GM12892 (cell line): ENCODE measurements around the gene ALG3.
A peak's percentile ranks its signal among the peaks of the same experiment; 100 is the strongest.

Experiments
- DNase-seq: peaks from one replicate; pipeline ENCODE4 v3.0.0; 2011; ENCODE audit not compliant: insufficient read length
- FAIRE-seq: peaks from 2 replicates; lab custom pipeline; 2011; peaks lifted over from hg19 to GRCh38; lab: Jason Lieb, UNC
- POLR2A ChIP-seq: IDR thresholded peaks from 2 replicates; pipeline ENCODE4 v1.6.1; 2011; ENCODE audit warnings: low read depth, low read length, control low read depth
- POLR2AphosphoS5 ChIP-seq: IDR thresholded peaks from 2 replicates; pipeline ENCODE4 v1.6.1; 2011; ENCODE audit warnings: low read depth, low read length, control low read depth
- TAF1 ChIP-seq: IDR thresholded peaks from 2 replicates; pipeline ENCODE4 v1.6.1; 2011; ENCODE audit warnings: low read depth, mild to moderate bottlenecking, control low read depth, low read length, borderline replicate concordance

ALG3 gene

GRCh38 chr3:184258926-184259325, 10.2 kb upstream of the ALG3 start:
- TF ChIP-seq POLR2A (no peak), POLR2AphosphoS5 (no peak), TAF1 (no peak)
- FAIRE-seq (no peak), DNase-seq (no peak)

GRCh38 chr3:184257083-184257915, 8.5 kb upstream of the ALG3 start:
- no peak for TF ChIP-seq TAF1
- no peak for TF ChIP-seq POLR2AphosphoS5
- TF ChIP-seq POLR2A = no peak
- no peak for FAIRE-seq
- no peak for DNase-seq

GRCh38 chr3:184255291-184256039, 6.7 kb upstream of the ALG3 start:
- FAIRE-seq (no peak), DNase-seq (no peak)
- no peak for TF ChIP-seq POLR2A
- TF ChIP-seq POLR2AphosphoS5 = no peak

GRCh38 chr3:184250167-184250828, 1.5 kb upstream of the ALG3 start:
- TF ChIP-seq POLR2A (no peak), TAF1 (no peak), POLR2AphosphoS5 (no peak)
- DNase-seq = peak; percentile 80
- peak; percentile 80 for FAIRE-seq

- DNase-seq (peak; percentile 93), FAIRE-seq (peak; percentile 88)
- TF ChIP-seq TAF1 (no peak), POLR2AphosphoS5 (no peak), POLR2A (peak; percentile 29; the same call in 1 of the 2 replicates)
Measured at GRCh38 chr3:184249412-184250166, 827 bp upstream of the ALG3 start, which contains the start of gene EEF1AKMT4. Gene EEF1AKMT4, plus strand, starts transcription at chr3:184249672. Its CDS starts 23 bp downstream, at chr3:184249695.

- DNase-seq (no peak), FAIRE-seq (no peak)
- no peak for TF ChIP-seq POLR2AphosphoS5
- no peak for TF ChIP-seq POLR2A
- no peak for TF ChIP-seq TAF1
Measured at GRCh38 chr3:184242297-184242685, 6.5 kb downstream of the ALG3 start.

GRCh38 chr3:184241447-184242296, 7.1 kb downstream of the ALG3 start:
- TF ChIP-seq POLR2AphosphoS5 (no peak), TAF1 (no peak), POLR2A (no peak)
- FAIRE-seq (no peak), DNase-seq (no peak)

GRCh38 chr3:184241141-184241446, 7.7 kb downstream of the ALG3 start:
- DNase-seq (no peak), FAIRE-seq (no peak)
- TF ChIP-seq POLR2A = no peak
- TF ChIP-seq TAF1 = no peak
- no peak for TF ChIP-seq POLR2AphosphoS5

- FAIRE-seq = no peak
- no peak for DNase-seq
- TF ChIP-seq TAF1 = no peak
- TF ChIP-seq POLR2A = no peak
- no peak for TF ChIP-seq POLR2AphosphoS5
Measured at GRCh38 chr3:184240384-184241140, 8.2 kb downstream of the ALG3 start.

GRCh38 chr3:184239708-184240107, 9.1 kb downstream of the ALG3 start:
- DNase-seq = no peak
- FAIRE-seq = no peak
- no peak for TF ChIP-seq TAF1
